ENCODE results near the gene GFOD1.

Gene GFOD1

GRCh38 chr6:13417431-13417830 is 70.0 kb downstream of the GFOD1 start:
- Histone ChIP-seq H3K4me3 (ENCODE audit: low read length) (no peak overlapping the region), H3F3A (ENCODE audit: control insufficient read depth, insufficient read depth) (no peaks in the 10 kb centered on the region), H3K4me1 (ENCODE audit: control insufficient read depth, low read length) (peaks cover 13% of the 10 kb centered on the region), H3K4me2 (ENCODE audit: low read length) (no peak overlapping the region), H3K36me3 (ENCODE audit: control insufficient read depth, low read length) (no peaks in the 10 kb centered on the region), H3K79me2 (ENCODE audit: control insufficient read depth, low read length) (no peaks in the 10 kb centered on the region), H3K9me3 (ENCODE audit: control insufficient read depth, insufficient read depth, low read length) (no peaks in the 10 kb centered on the region), H3K9me2 (replicated peaks; ENCODE audit: control insufficient read depth, low read length) (no peaks in the 10 kb centered on the region), H3K27me3 (ENCODE audit: control insufficient read depth, low read length) (no peaks in the 10 kb centered on the region), H3K27ac (ENCODE audit: low read depth, low read length) (no peak overlapping the region), H4K20me1 (ENCODE audit: control insufficient read depth, insufficient read depth, low read depth, low read length) (no peaks in the 10 kb centered on the region)
- TF ChIP-seq CTCF (IDR thresholded peaks at IDR 0.05; ENCODE audit: low read depth, low read length, poor library complexity, severe bottlenecking) (no peak), EZH2phosphoT487 (IDR thresholded peaks at IDR 0.05; ENCODE audit: borderline replicate concordance, low read length) (no peak)

GRCh38 chr6:13415283-13415682 is 72.1 kb downstream of the GFOD1 start:
- TF ChIP-seq EZH2phosphoT487 (IDR thresholded peaks at IDR 0.05; ENCODE audit: borderline replicate concordance, low read length) (no peak), CTCF (IDR thresholded peaks at IDR 0.05; ENCODE audit: low read depth, low read length, poor library complexity, severe bottlenecking) (no peak)
- Histone ChIP-seq H3K4me2 (ENCODE audit: low read length) (no peak overlapping the region), H4K20me1 (ENCODE audit: control insufficient read depth, insufficient read depth, low read depth, low read length) (no peaks in the 10 kb centered on the region), H3K4me3 (ENCODE audit: low read length) (no peak overlapping the region), H3K9me3 (ENCODE audit: control insufficient read depth, insufficient read depth, low read length) (no peaks in the 10 kb centered on the region), H3K36me3 (ENCODE audit: control insufficient read depth, low read length) (no peaks in the 10 kb centered on the region), H3K27me3 (ENCODE audit: control insufficient read depth, low read length) (no peaks in the 10 kb centered on the region), H3F3A (ENCODE audit: control insufficient read depth, insufficient read depth) (no peaks in the 10 kb centered on the region), H3K79me2 (ENCODE audit: control insufficient read depth, low read length) (no peaks in the 10 kb centered on the region), H3K27ac (ENCODE audit: low read depth, low read length) (no peak overlapping the region), H3K9me2 (replicated peaks; ENCODE audit: control insufficient read depth, low read length) (no peaks in the 10 kb centered on the region), H3K4me1 (ENCODE audit: control insufficient read depth, low read length) (peaks cover 1% of the 10 kb centered on the region)

- Histone ChIP-seq H3K79me2 (ENCODE audit: control insufficient read depth, low read length) (no peaks in the 10 kb centered on the region), H3K9me2 (replicated peaks; ENCODE audit: control insufficient read depth, low read length) (no peaks in the 10 kb centered on the region), H3F3A (ENCODE audit: control insufficient read depth, insufficient read depth) (no peaks in the 10 kb centered on the region), H3K4me2 (ENCODE audit: low read length) (no peak overlapping the region), H3K27me3 (ENCODE audit: control insufficient read depth, low read length) (no peaks in the 10 kb centered on the region), H3K4me1 (ENCODE audit: control insufficient read depth, low read length) (no peaks in the 10 kb centered on the region), H3K36me3 (ENCODE audit: control insufficient read depth, low read length) (no peaks in the 10 kb centered on the region), H3K27ac (ENCODE audit: low read depth, low read length) (no peak overlapping the region), H4K20me1 (ENCODE audit: control insufficient read depth, insufficient read depth, low read depth, low read length) (no peaks in the 10 kb centered on the region), H3K4me3 (ENCODE audit: low read length) (no peak overlapping the region), H3K9me3 (ENCODE audit: control insufficient read depth, insufficient read depth, low read length) (no peaks in the 10 kb centered on the region)
- no peak for TF ChIP-seq CTCF (IDR thresholded peaks at IDR 0.05; ENCODE audit: low read depth, low read length, poor library complexity, severe bottlenecking)
- TF ChIP-seq EZH2phosphoT487 (IDR thresholded peaks at IDR 0.05; ENCODE audit: borderline replicate concordance, low read length) = no peak
Observed at GRCh38 chr6:13413900-13414555, 73.4 kb downstream of the GFOD1 start.
